Uterus (tissue), 4 donors: ENCODE data around the gene SLC16A2. TPM values are rescaled to one million over a fixed set of nuclear protein-coding genes. Genes with fewer than 3 reads are reported as not detected.

Experiments used
- DNase-seq, 2 donors: peaks; one replicate each; pipeline ENCODE4 v3.0.0-alpha.2; 2019 to 2020
- H3K27ac ChIP-seq, 2 donors: fragments of 200-600 bp; sonication (generic); 1 replicate in 1 of 2; 2 replicates in 1 of 2; pipeline ENCODE4 v1.5.1; 2016 to 2018
- H3K27me3 ChIP-seq, 2 donors: fragments of 200-600 bp; sonication (generic); one replicate each; pipeline ENCODE4 v1.5.1; 2018 to 2019; ENCODE audit warnings: control low read depth in 1 of 2
- H3K36me3 ChIP-seq, 2 donors: fragments of 200-600 bp; sonication (generic); one replicate each; pipeline ENCODE4 v1.5.1; 2019; ENCODE audit warnings: control low read depth in 1 of 2
- H3K4me1 ChIP-seq, 2 donors: fragments of 200-600 bp; sonication (generic); one replicate each; pipeline ENCODE4 v1.5.1; 2018 to 2019; ENCODE audit warnings: control low read depth in 1 of 2
- H3K4me3 ChIP-seq, 2 donors: fragments of 200-600 bp; sonication (generic); 1 replicate in 1 of 2; 2 replicates in 1 of 2; pipeline ENCODE4 v1.5.1; 2018 to 2019; ENCODE audit warnings: mild to moderate bottlenecking in 1 of 2
- H3K9me3 ChIP-seq, 2 donors: fragments of 200-600 bp; sonication (generic); one replicate each; pipeline ENCODE4 v1.5.1; 2019; ENCODE audit warnings: control low read depth in 1 of 2
- POLR2A ChIP-seq, 2 donors: fragments of 450-650 bp; IDR thresholded peaks; one replicate each; pipeline ENCODE4 v1.6.1; 2016; ENCODE audit warnings: antibody characterized with exemption in 2 of 2, mild to moderate bottlenecking in 1 of 2, moderate library complexity in 1 of 2
- intact Hi-C: fragments of 100-400 bp; cut with DNase I; formaldehyde crosslinking; loops from one replicate; pipeline ENCODE4 v1.15.1; 2023; ENCODE audit warnings: low total_unique reads
- small RNA-seq: library from RNA; depleted of rRNA; stranded (forward); fragments of <200 nt; gene quantifications from one replicate; pipeline ENCODE3, GENCODE V24; 2016
- total RNA-seq, 4 donors: library from RNA; depleted of rRNA in 3 of 4; stranded (reverse); fragments of >200 nt in 3 of 4; gene quantifications; one replicate each; pipeline versions ENCODE4 v1.1.0 to v1.2.4, GENCODE V29; 2014 to 2023
- TF ChIP-seq, protein P1 (sequence below), 4 experiments: fragments of 200-600 bp in 2 of 4; fragments of 450-650 bp in 2 of 4; sonication (generic) in 2 of 4; IDR thresholded peaks; one replicate each; pipeline ENCODE4 v1.5.1; 2016 to 2019; ENCODE audit warnings: antibody characterized with exemption in 4 of 4, mild to moderate bottlenecking in 2 of 4, moderate library complexity in 1 of 4
- donor health status: DM: yes; HTN: yes; CAD: no.

SLC16A2 gene
- total RNA-seq, 4 donors from 2014 or later, result 4.4 to 26.1 (median 8.2) TPM

DNA sequence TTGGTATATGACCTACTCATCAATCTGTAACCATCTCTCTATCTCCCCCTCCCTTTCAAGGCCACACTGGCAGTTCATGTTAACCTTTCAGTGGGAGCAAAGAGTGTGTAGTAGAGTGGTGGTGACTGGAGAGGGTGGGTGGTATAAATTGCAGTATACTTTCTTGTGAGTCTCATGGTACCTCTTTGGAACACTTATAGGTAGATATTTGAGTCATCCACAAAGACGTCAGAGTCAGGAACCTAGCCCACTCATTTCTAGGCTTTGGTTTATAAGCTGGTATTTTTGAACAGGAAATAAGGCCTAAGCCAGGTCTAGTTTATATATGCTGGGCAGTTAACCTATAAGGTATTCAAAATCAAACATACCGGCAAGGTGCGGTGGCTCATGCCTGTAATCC is 156.8 kb downstream of the SLC16A2 start:
- Histone ChIP-seq H3K36me3 (no peaks in the 10 kb centered on the region), H3K4me1 (no peaks in the 10 kb centered on the region), H3K27ac (no peak overlapping the region), H3K27me3 (no peaks in the 10 kb centered on the region), H3K4me3 (no peak overlapping the region), H3K9me3 (no peaks in the 10 kb centered on the region)
- intact Hi-C loops, result no loop called here
- DNase-seq, result no peak
- TF ChIP-seq, protein P1, sequence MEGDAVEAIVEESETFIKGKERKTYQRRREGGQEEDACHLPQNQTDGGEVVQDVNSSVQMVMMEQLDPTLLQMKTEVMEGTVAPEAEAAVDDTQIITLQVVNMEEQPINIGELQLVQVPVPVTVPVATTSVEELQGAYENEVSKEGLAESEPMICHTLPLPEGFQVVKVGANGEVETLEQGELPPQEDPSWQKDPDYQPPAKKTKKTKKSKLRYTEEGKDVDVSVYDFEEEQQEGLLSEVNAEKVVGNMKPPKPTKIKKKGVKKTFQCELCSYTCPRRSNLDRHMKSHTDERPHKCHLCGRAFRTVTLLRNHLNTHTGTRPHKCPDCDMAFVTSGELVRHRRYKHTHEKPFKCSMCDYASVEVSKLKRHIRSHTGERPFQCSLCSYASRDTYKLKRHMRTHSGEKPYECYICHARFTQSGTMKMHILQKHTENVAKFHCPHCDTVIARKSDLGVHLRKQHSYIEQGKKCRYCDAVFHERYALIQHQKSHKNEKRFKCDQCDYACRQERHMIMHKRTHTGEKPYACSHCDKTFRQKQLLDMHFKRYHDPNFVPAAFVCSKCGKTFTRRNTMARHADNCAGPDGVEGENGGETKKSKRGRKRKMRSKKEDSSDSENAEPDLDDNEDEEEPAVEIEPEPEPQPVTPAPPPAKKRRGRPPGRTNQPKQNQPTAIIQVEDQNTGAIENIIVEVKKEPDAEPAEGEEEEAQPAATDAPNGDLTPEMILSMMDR (IDR thresholded peaks at IDR 0.05), result no peak
- TF ChIP-seq POLR2A (IDR thresholded peaks at IDR 0.05), result no peak

- TF ChIP-seq, protein P1 (IDR thresholded peaks at IDR 0.05), result no peak
- TF ChIP-seq POLR2A (IDR thresholded peaks at IDR 0.05), result no peak
- Histone ChIP-seq H3K27me3 (no peaks in the 10 kb centered on the region), H3K9me3 (no peaks in the 10 kb centered on the region), H3K36me3 (no peaks in the 10 kb centered on the region), H3K27ac (no peak overlapping the region), H3K4me1 (no peaks in the 10 kb centered on the region), H3K4me3 (no peak overlapping the region)
- DNase-seq, result no peak
- intact Hi-C loops, result no loop called here
These were observed 158.4 kb downstream of the SLC16A2 start for GRCh38 chrX:74579597-74580198.

Small RNA genes within 50 kb of the gene (small RNA-seq; reads per million reads assigned to genes)
- gene RN7SL790P, result not detected

Other genes starting within 250 kb of the SLC16A2 start
- gene ZCCHC13, start 117.3 kb upstream of the SLC16A2 start, total RNA-seq, result not detected
- 10 to 100 TPM; 23.1 to 82.5 (median 33.8) TPM for gene RLIM, start 193.1 kb downstream of the SLC16A2 start, total RNA-seq